Lower leg skin (tissue), 3 donors: ENCODE data around the gene PJA2.

Experiments
- CTCF ChIP-seq, 3 donors: fragments of 450-650 bp; IDR thresholded peaks; one replicate each; pipeline ENCODE4 v1.5.1; 2016; ENCODE audit warnings: antibody characterized with exemption in 3 of 3, mild to moderate bottlenecking in 3 of 3, moderate library complexity in 2 of 3
- POLR2A ChIP-seq, 2 donors: fragments of 450-650 bp; IDR thresholded peaks; one replicate each; pipeline ENCODE4 v1.6.1; 2016 to 2017; ENCODE audit warnings: antibody characterized with exemption in 2 of 2, mild to moderate bottlenecking in 1 of 2, moderate library complexity in 1 of 2

- TF ChIP-seq CTCF (IDR thresholded peaks at IDR 0.05), result no peak
- no peak for TF ChIP-seq POLR2A (IDR thresholded peaks at IDR 0.05)
Observed at GRCh38 chr5:109328626-109329025, 81.1 kb downstream of the PJA2 start.
